ENCODE results near the gene FARS2.

GRCh38 chr6:5403076-5403475, 141.8 kb downstream of the FARS2 start:
- TF ChIP-seq POLR2A (IDR thresholded peaks at IDR 0.05; ENCODE audit: low read length): no peak
- no peak for TF ChIP-seq GATA1 (IDR thresholded peaks at IDR 0.05; ENCODE audit: low read depth, low read length)
